ENCODE results near the gene ACR.

The ACR gene

DNA sequence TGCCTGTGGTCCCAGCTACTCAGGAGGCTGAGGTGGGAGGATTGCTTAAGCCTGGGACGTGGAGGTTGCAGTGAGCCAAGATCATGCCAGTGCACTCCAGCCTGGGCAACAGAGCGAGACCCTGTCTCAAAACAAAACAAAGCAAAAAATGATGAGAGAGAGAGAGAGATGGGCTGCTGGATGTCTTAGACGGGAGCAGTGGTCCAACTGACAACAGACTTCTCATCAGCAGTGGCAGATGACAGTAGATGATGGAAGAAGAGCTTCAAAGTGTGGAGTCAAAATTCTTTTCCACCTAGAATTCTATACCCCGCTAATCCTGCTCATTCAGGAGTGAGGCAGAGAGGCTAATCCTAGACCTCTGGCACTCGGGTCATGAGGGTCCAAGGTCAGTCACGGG lies 29.0 kb upstream of the ACR start:
- TF ChIP-seq, protein P1, sequence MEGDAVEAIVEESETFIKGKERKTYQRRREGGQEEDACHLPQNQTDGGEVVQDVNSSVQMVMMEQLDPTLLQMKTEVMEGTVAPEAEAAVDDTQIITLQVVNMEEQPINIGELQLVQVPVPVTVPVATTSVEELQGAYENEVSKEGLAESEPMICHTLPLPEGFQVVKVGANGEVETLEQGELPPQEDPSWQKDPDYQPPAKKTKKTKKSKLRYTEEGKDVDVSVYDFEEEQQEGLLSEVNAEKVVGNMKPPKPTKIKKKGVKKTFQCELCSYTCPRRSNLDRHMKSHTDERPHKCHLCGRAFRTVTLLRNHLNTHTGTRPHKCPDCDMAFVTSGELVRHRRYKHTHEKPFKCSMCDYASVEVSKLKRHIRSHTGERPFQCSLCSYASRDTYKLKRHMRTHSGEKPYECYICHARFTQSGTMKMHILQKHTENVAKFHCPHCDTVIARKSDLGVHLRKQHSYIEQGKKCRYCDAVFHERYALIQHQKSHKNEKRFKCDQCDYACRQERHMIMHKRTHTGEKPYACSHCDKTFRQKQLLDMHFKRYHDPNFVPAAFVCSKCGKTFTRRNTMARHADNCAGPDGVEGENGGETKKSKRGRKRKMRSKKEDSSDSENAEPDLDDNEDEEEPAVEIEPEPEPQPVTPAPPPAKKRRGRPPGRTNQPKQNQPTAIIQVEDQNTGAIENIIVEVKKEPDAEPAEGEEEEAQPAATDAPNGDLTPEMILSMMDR (IDR thresholded peaks at IDR 0.05; ENCODE audit: insufficient read depth, low read depth, low read length, missing control alignments): no peak
- no peak overlapping the region for H3K4me3 ChIP-seq (ENCODE audit: low read length)
- DNase-seq (ENCODE audit: low read depth): no peak

- TF ChIP-seq, protein P1 (IDR thresholded peaks at IDR 0.05; ENCODE audit: insufficient read depth, low read depth, low read length, missing control alignments): no peak
- no peak overlapping the region for H3K4me3 ChIP-seq (ENCODE audit: low read length)
- DNase-seq (ENCODE audit: low read depth): no peak
Observed at GRCh38 chr22:50710221-50710620, 27.8 kb upstream of the ACR start.

DNA sequence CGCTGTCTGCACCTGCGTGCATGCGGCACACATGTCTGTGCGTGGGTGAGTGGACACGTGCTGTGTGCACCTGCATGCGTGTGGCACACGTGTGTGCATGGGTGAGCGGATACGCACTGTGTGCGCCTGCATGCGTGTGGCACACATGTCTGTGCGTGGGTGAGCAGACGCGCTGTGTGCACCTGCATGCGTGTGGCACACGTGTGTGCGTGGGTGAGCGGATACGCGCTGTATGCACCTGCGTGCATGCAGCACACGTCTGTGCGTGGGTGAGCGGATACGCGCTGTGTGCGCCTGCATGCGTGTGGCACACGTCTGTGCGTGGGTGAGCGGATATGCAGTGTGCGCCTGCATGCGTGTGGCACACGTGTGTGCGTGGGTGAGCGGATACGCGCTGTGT lies 27.1 kb upstream of the ACR start:
- no peak overlapping the region for H3K4me3 ChIP-seq (ENCODE audit: low read length)
- TF ChIP-seq, protein P1 (IDR thresholded peaks at IDR 0.05; ENCODE audit: insufficient read depth, low read depth, low read length, missing control alignments): no peak
- DNase-seq (ENCODE audit: low read depth): no peak

- no peak overlapping the region for H3K4me3 ChIP-seq (ENCODE audit: low read length)
- TF ChIP-seq, protein P1 (IDR thresholded peaks at IDR 0.05; ENCODE audit: insufficient read depth, low read depth, low read length, missing control alignments): no peak
- DNase-seq (ENCODE audit: low read depth): no peak
Observed at GRCh38 chr22:50711446-50712340, 26.3 kb upstream of the ACR start.

GRCh38 chr22:50712341-50713007 lies 25.5 kb upstream of the ACR start:
- no peak overlapping the region for H3K4me3 ChIP-seq (ENCODE audit: low read length)
- TF ChIP-seq, protein P1 (IDR thresholded peaks at IDR 0.05; ENCODE audit: insufficient read depth, low read depth, low read length, missing control alignments): no peak
- DNase-seq (ENCODE audit: low read depth): no peak

DNA sequence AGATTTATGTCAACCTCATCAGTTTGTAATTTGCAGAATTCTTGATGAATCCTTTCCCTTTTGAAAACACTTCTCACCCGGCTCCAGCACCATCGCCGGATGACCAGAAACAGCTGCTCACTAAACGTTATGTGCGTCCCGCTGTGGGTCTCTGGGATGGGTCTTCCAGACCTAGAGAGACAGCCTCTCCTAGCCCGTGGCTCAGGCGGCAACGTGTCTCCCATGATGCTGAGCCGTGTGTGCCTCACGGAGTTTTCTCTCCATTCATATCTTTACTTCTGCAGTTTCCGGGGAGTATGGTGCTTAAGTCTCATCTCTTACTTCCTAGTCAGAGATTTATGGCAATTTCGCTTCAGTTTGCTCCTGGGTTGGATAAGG lies 25.0 kb upstream of the ACR start:
- TF ChIP-seq, protein P1 (IDR thresholded peaks at IDR 0.05; ENCODE audit: insufficient read depth, low read depth, low read length, missing control alignments): no peak
- DNase-seq (ENCODE audit: low read depth): no peak
- no peak overlapping the region for H3K4me3 ChIP-seq (ENCODE audit: low read length)

All from epithelial cell of esophagus (primary cell).